Kidney (tissue), 14 donors: Measurements from ENCODE around the gene NDUFAF8. TPM values are rescaled to one million over a fixed set of nuclear protein-coding genes. Genes with fewer than 3 reads are reported as not detected.

Source experiments
- DNase-seq, 5 donors: peaks; one replicate each; pipeline ENCODE4 v3.0.0-alpha.2; 2013 to 2020
- FAIRE-seq: peaks from 2 replicates; lab custom pipeline; 2012; peaks lifted over from hg19 to GRCh38; lab: Jason Lieb, UNC
- H3K27ac ChIP-seq, 2 donors: one replicate each; pipeline ENCODE4 v1.7.0; 2013; ENCODE audit warnings: low read depth in 2 of 2, low read length in 2 of 2, inconsistent platforms in 1 of 2
- H3K27me3 ChIP-seq: one replicate; pipeline ENCODE4 v1.7.1; 2013; ENCODE audit warnings: low read length, inconsistent platforms; ENCODE audit not compliant: control insufficient read depth, insufficient read depth
- H3K36me3 ChIP-seq, 3 donors: one replicate each; pipeline versions ENCODE4 v1.7.0 to v1.7.1; 2013; ENCODE audit warnings: low read length in 3 of 3, control low read depth in 1 of 3, inconsistent platforms in 1 of 3; ENCODE audit not compliant: insufficient read depth in 3 of 3, control insufficient read depth in 2 of 3
- H3K4me1 ChIP-seq, 3 donors: one replicate each; pipeline versions ENCODE4 v1.7.0 to v1.7.1; 2013; ENCODE audit warnings: low read length in 3 of 3, inconsistent platforms in 1 of 3, low read depth in 1 of 3; ENCODE audit not compliant: control insufficient read depth in 2 of 3, insufficient read depth in 2 of 3
- H3K4me3 ChIP-seq, 3 donors: one replicate each; pipeline versions ENCODE4 v1.7.0 to v1.8.1; 2013; ENCODE audit warnings: low read length in 3 of 3, control low read depth in 1 of 3, inconsistent platforms in 1 of 3
- H3K9ac ChIP-seq, 3 donors: one replicate each; pipeline versions ENCODE4 v1.7.0 to v1.7.1; 2013; ENCODE audit warnings: low read length in 3 of 3, control low read depth in 1 of 3, inconsistent platforms in 1 of 3
- H3K9me3 ChIP-seq, 3 donors: one replicate each; pipeline versions ENCODE4 v1.7.0 to v1.7.1; 2013; ENCODE audit warnings: low read length in 3 of 3, control low read depth in 1 of 3, inconsistent platforms in 1 of 3; ENCODE audit not compliant: control insufficient read depth in 2 of 3, insufficient read depth in 1 of 3
- intact Hi-C: fragments of 100-400 bp; cut with DNase I; formaldehyde crosslinking; loops from one replicate; pipeline ENCODE4 v1.11.1; 2022
- polyA plus RNA-seq: library from polyadenylated mRNA; stranded (reverse); fragments of 350-450 nt; fragmentation: Illumina TruSeq; extraction: RNeasy Lipid Tissue Mini Kit (QIAGEN cat#74804); gene quantifications from one replicate; pipeline ENCODE4 v1.2.3, GENCODE V29; 2014; ENCODE audit warnings: low read depth, low replicate concordance; ENCODE audit not compliant: insufficient read depth
- total RNA-seq: library from RNA; stranded (reverse); fragmentation: NEBNext Ultra II Directional; extraction: Animal tissue kit (Norgen Biotek cat#: 25700); gene quantifications from one replicate; pipeline ENCODE4 v1.2.1, GENCODE V29; 2021
- TF ChIP-seq, protein P1 (sequence below): IDR thresholded peaks from 3 replicates; pipeline ENCODE4 v1.5.1; 2012; ENCODE audit warnings: mild to moderate bottlenecking, moderate library complexity, borderline replicate concordance; ENCODE audit not compliant: insufficient read depth; ENCODE audit errors: extremely low read depth
- donor health status: control.
- donor health status: control.
- donor health status: control.
- donor health status: control.
- donor health status: control.
- donor health status: DM: yes; HTN: yes; CAD: no.
- donor health status: Normal renal cell carcinoma (clear cell type).

NDUFAF8 gene
- total and polyA plus RNA-seq, 2 donors from 2014 or later: 38.6 to 134 TPM

DNA sequence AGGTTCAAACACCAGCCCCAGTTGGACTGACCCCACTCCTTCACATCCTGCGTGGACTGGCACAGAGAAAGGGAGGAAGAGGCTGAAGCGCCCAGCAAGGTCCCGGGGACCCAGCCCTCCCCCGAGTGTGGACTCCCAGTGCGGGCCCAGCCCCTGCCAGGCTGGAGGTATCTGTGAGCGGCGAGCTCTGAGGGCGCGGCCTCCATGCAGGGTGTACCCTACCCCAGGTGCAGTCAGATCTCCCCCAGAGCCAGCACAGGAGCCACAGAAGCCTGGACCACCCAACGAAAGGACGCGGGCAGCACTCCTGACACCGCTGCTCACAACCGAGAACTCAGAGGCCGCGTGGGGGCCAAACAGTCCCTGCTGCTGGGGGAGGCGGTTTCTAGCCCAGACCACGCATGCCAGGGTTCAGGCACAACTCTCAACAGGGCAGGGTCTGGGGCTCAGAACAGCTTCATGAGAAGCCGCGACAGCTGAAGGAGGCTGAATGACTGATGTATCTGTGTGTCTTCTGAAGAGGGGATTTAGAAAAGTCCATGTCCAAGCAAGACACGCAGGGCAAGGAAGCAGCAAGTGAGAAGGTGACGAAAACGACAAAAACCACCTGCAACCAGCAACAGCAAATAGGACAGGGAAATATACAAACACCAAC lies 47.5 kb downstream of the NDUFAF8 start:
- TF ChIP-seq, protein P1, sequence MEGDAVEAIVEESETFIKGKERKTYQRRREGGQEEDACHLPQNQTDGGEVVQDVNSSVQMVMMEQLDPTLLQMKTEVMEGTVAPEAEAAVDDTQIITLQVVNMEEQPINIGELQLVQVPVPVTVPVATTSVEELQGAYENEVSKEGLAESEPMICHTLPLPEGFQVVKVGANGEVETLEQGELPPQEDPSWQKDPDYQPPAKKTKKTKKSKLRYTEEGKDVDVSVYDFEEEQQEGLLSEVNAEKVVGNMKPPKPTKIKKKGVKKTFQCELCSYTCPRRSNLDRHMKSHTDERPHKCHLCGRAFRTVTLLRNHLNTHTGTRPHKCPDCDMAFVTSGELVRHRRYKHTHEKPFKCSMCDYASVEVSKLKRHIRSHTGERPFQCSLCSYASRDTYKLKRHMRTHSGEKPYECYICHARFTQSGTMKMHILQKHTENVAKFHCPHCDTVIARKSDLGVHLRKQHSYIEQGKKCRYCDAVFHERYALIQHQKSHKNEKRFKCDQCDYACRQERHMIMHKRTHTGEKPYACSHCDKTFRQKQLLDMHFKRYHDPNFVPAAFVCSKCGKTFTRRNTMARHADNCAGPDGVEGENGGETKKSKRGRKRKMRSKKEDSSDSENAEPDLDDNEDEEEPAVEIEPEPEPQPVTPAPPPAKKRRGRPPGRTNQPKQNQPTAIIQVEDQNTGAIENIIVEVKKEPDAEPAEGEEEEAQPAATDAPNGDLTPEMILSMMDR: no peak
- Histone ChIP-seq H3K4me3 (no peak overlapping the region), H3K4me1 (peaks cover 0 to 9% (median 0%) of the 10 kb centered on the region in 3 donors), H3K9ac (no peak overlapping the region), H3K36me3 (peaks cover 0 to 10% (median 7%) of the 10 kb centered on the region in 3 donors), H3K27me3 (no peaks in the 10 kb centered on the region), H3K27ac (peak overlapping the region; percentile 8 to 43), H3K9me3 (no peaks in the 10 kb centered on the region)
- intact Hi-C loops: no loop called here
- FAIRE-seq (no peak), DNase-seq (no peak)

DNA sequence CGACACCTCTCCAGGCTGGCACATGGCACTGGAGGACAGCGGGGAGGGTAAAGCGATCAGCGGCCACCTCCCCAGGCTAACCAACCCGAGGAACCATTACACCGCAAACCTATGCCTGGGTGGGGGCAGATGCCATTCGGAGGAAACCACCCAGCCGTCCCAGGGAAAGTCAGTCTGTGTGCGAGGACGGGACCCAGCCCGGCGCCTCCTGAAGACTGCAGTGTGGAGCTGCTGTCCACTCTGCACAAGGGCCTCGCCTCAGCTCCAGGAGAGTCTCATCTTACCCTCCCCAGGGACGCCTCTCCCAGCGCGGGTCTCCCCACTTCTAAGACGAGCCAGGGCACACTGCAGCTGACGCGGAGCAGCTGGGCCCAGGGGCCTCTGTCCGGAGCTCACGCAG lies 48.0 kb downstream of the NDUFAF8 start:
- Histone ChIP-seq H3K4me1 (peaks cover 0 to 9% (median 0%) of the 10 kb centered on the region in 3 donors), H3K9me3 (no peaks in the 10 kb centered on the region), H3K4me3 (no peak overlapping the region), H3K27ac (no peak overlapping the region), H3K27me3 (no peaks in the 10 kb centered on the region), H3K9ac (no peak overlapping the region), H3K36me3 (peaks cover 0 to 10% (median 7%) of the 10 kb centered on the region in 3 donors)
- DNase-seq (peak in 2 of 5 donors; percentile 38 to 71), FAIRE-seq (no peak)
- TF ChIP-seq, protein P1: no peak
- intact Hi-C loops: no loop called here

DNA sequence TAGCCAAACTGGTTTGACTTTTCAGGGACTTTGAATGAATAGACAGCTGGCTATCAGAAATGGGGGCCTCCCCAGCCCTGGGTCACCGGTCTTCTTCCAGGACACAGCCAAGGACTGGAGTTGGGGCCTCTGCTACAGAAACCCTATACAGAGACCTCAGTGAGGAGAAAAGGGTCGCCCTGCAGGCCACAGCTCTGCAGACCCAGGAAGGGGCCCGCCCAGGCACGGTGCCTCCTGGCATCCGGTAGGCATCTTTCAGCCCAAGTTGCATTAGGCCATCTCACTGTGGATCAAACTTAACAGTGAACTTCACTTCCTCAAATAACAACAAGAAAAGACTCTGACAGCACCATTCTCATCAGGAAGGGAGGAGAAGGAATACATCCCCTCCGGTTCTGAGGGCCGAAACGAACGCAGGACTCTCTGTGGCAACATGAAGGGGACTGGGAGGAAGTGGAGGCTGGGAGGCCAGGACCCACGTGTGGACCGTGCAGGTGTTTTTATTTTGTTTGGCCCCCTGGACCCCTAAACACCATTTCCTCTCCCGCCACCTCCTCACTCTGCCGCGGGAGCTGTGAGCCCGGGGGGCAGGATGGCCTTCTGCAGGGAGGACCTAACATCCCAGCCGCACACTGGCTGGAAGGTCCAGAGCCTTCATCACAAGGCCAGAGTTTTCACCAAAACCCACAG lies 48.8 kb downstream of the NDUFAF8 start:
- Histone ChIP-seq H3K4me3 (no peak overlapping the region), H3K9me3 (no peaks in the 10 kb centered on the region), H3K27ac (no peak overlapping the region), H3K4me1 (peaks cover 0 to 9% (median 0%) of the 10 kb centered on the region in 3 donors), H3K36me3 (peaks cover 0 to 10% (median 7%) of the 10 kb centered on the region in 3 donors), H3K27me3 (no peaks in the 10 kb centered on the region), H3K9ac (no peak overlapping the region)
- FAIRE-seq (no peak), DNase-seq (no peak)
- intact Hi-C loops: no loop called here
- TF ChIP-seq, protein P1: no peak
